Measurements from ENCODE around the gene GSN.
A peak's percentile ranks its signal among the peaks of the same experiment; 100 is the strongest.

The GSN gene

DNA sequence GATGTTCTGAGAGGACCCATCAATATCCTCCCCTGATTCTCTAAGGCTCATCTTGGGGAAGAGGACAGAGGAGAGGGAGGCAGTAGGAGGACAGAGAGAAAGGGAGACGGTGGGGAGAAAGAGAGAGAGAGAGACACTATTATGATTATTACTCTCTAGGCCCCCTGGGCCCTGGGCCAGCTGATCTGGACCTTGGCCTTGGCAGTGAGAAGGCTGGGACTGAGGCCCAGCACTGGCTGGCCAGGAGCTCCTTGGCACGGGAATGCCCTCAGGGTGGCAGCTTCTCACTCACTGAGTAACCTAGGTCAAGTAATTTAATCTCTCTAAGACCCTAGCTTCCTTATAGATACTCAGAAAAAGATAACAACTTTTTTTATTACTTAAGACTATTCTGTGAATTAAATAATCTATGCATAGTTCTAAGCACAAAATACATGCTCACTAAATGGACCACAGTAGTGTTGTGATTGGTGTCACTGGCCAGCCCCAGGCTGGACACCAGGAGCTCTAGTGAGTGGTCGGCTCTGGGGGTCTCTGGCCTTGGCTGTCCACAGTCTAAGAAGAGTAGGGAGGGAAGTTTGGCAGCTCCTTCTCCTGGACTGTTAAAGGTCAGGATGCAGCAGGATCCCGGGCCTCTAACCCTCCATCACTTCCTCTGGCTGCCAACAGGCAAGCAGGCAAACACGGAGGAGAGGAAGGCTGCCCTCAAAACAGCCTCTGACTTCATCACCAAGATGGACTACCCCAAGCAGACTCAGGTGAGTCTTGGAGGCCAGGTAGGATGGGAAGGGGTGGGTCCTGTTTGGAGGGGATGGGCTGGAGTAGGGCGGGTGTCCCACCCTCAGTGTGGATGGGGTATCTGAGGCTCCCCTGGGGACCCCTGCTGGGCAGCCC lies 50.0 kb downstream of the GSN start:
- peaks cover 22 to 24% of the 10 kb centered on the region in 2 donors for H3K4me1 Mint-ChIP-seq (ENCODE audit: low read depth in 2 of 2)
- H3K27ac Mint-ChIP-seq: no peak overlapping the region

DNA sequence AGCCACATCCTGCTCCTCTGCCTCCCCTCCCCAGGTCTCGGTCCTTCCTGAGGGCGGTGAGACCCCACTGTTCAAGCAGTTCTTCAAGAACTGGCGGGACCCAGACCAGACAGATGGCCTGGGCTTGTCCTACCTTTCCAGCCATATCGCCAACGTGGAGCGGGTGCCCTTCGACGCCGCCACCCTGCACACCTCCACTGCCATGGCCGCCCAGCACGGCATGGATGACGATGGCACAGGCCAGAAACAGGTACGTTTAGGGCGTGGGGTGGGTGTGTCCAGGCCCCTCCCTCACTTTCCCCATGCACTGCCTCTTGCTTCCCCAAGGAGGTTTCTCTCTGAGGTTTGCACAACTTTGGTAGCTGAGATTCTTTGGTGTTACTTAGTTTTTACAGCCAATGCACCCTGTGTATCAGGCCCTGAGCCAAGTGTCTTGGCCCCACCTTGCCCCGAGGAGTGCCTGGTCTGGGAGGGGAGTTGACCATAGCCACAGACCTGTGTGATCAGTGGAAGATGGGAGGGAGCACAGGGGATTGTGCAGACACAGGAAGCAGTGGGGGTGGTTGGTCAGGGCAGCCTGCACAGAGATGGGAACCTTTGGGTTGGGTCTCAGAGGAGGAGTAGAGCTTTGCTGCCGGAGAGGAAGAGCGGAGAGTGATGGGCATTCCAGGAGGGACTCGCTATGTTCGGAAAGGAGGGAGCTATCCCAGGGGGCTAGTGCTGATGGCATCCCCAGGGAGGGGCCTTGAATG lies 50.8 kb downstream of the GSN start:
- no peak for DNase-seq
- H3K27me3 Mint-ChIP-seq: no peaks in the 10 kb centered on the region
- H3K4me1 Mint-ChIP-seq (ENCODE audit: low read depth in 2 of 2): peaks cover 23 to 26% of the 10 kb centered on the region in 2 donors
- peaks cover 15% of the 10 kb centered on the region for H3K36me3 Mint-ChIP-seq (ENCODE audit: insufficient read depth)
- no peaks in the 10 kb centered on the region for H3K9me3 Mint-ChIP-seq
- ATAC-seq (replicated peaks): no peak
- no peak overlapping the region for H3K4me3 Mint-ChIP-seq
- H3K27ac Mint-ChIP-seq: no peak overlapping the region

More for the DNA sequence above, 50.0 kb downstream of the GSN start:
- Mint-ChIP-seq H3K36me3 (ENCODE audit: insufficient read depth) (peaks cover 11% of the 10 kb centered on the region), H3K4me3 (no peak overlapping the region), H3K27me3 (no peaks in the 10 kb centered on the region), H3K9me3 (no peaks in the 10 kb centered on the region)
- no peak for ATAC-seq (replicated peaks)
- DNase-seq: no peak

DNA sequence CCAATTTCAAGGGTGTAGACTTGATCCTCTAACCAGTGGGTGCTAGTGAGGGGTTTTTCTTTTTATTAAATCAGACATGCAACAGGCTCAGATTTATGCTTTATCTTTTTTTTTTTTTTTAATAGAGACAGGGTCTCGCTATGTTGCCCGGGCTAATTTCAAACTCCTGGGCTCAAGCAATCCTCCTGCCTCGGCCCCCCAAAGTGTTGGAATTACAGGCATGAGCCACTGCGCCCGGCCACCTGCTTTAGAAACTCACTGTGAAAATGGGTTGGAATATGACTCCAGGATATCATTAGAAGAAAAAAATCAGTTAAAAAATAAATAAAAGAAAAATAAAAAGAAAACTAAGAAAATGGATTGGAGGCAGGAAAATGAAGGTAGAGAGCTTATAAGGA lies 51.4 kb downstream of the GSN start:
- Mint-ChIP-seq H3K4me1 (ENCODE audit: low read depth in 2 of 2) (peaks cover 23 to 27% of the 10 kb centered on the region in 2 donors), H3K9me3 (no peaks in the 10 kb centered on the region), H3K36me3 (ENCODE audit: insufficient read depth) (peaks cover 15% of the 10 kb centered on the region), H3K4me3 (no peak overlapping the region), H3K27me3 (no peaks in the 10 kb centered on the region), H3K27ac (no peak overlapping the region)
- DNase-seq (no peak), ATAC-seq (replicated peaks) (no peak)

DNA sequence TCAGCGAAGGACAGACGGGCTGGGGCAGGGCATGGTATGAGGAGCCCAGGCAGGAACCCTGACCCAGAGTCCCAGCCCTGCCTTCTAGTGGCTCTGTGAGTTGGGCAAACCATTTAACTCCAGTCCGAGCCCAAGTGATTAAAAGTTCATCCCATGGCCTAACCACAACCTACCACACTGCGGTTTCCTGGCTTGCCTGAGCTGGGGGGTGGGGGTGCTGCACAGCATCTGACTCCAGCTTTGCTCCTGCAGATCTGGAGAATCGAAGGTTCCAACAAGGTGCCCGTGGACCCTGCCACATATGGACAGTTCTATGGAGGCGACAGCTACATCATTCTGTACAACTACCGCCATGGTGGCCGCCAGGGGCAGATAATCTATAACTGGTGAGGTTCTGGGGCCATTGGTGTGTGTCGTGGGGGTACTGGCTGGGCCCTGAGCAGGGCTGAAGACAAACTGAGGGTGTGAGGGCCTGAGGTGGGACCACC lies 53.1 kb downstream of the GSN start:
- H3K9me3 Mint-ChIP-seq: no peaks in the 10 kb centered on the region
- peaks cover 15% of the 10 kb centered on the region for H3K36me3 Mint-ChIP-seq (ENCODE audit: insufficient read depth)
- no peak overlapping the region for H3K27ac Mint-ChIP-seq
- peak overlapping the region; percentile 75 to 76 for H3K4me3 Mint-ChIP-seq
- ATAC-seq (replicated peaks): peak; percentile 36
- DNase-seq: peak in 1 of 3 experiments; percentile 21
- peaks cover 31 to 39% of the 10 kb centered on the region in 2 donors for H3K4me1 Mint-ChIP-seq (ENCODE audit: low read depth in 2 of 2)
- H3K27me3 Mint-ChIP-seq: no peaks in the 10 kb centered on the region

DNA sequence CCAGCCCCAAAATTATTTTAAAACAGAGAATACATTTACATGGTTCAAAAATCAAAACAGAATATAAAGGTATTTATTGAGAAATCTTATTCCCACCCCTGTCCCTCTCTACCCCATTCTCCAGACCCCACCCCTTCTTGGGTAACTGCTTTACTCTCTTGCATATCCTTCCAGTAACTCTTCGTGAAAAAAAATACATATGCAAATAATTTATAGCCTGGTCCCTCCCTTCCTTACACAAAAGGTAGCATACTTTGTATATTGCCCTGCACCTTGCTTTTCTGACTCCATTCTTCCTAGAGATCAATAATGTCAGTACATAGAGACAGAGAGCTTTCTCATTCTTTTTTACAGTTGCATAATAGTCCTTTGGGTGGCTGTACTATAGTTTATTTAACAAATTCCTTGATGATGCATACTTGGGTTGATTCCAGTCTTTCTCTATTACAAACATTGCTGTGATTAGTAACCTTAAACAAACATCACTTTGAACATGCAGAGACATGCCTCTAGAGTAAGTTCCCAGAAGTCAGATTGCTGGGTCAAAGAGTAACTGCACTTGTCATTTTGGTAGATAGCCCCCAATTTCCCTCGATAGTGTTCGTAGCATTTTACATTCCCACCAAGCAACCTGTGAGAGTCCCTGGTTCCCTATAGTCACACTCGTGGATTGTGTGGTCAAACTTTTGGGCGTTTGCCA lies 54.2 kb downstream of the GSN start:
- Mint-ChIP-seq H3K4me3 (no peak overlapping the region), H3K27me3 (no peaks in the 10 kb centered on the region), H3K9me3 (no peaks in the 10 kb centered on the region), H3K4me1 (ENCODE audit: low read depth in 2 of 2) (peaks cover 31 to 39% of the 10 kb centered on the region in 2 donors), H3K36me3 (ENCODE audit: insufficient read depth) (peaks cover 11% of the 10 kb centered on the region), H3K27ac (no peak overlapping the region)
- no peak for ATAC-seq (replicated peaks)
- no peak for DNase-seq

DNA sequence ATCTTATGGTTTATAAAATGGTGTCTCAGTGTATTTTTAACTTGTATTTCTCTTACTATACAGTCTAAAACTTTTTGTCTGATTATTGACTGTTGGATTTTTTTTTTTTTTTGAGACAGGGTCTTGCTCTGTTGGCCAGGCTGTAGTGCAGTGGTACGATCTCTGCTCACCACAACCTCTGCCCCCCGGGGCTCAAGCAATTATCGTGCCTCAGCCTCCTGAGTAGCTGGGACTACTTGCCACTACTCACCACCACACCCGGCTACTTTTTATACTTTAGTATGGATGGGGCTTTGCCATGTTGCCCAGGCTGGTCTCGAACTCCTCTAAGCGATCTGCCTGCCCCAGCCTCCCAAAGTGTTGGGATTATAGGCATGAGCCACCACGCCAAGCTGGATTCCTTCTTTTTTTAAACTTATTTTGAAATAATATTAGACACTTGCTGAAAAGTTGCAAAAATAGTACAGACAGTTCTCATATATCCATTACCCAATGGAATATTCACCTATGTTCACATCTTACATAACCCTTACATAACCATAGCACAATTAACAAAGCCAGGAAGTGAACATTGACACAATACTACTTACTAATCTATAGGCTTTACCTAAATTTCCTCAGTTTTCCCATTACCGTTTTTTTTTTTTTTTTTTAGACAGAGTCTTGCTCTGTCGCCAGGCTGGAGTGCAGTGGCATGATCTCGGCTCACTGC lies 54.9 kb downstream of the GSN start:
- peaks cover 31 to 39% of the 10 kb centered on the region in 2 donors for H3K4me1 Mint-ChIP-seq (ENCODE audit: low read depth in 2 of 2)
- no peaks in the 10 kb centered on the region for H3K9me3 Mint-ChIP-seq
- no peak for DNase-seq
- ATAC-seq (replicated peaks): no peak
- H3K36me3 Mint-ChIP-seq (ENCODE audit: insufficient read depth): peaks cover 10% of the 10 kb centered on the region
- peak overlapping the region in 1 of 2 donors; percentile 27 for H3K4me3 Mint-ChIP-seq
- no peak overlapping the region for H3K27ac Mint-ChIP-seq
- no peaks in the 10 kb centered on the region for H3K27me3 Mint-ChIP-seq

DNA sequence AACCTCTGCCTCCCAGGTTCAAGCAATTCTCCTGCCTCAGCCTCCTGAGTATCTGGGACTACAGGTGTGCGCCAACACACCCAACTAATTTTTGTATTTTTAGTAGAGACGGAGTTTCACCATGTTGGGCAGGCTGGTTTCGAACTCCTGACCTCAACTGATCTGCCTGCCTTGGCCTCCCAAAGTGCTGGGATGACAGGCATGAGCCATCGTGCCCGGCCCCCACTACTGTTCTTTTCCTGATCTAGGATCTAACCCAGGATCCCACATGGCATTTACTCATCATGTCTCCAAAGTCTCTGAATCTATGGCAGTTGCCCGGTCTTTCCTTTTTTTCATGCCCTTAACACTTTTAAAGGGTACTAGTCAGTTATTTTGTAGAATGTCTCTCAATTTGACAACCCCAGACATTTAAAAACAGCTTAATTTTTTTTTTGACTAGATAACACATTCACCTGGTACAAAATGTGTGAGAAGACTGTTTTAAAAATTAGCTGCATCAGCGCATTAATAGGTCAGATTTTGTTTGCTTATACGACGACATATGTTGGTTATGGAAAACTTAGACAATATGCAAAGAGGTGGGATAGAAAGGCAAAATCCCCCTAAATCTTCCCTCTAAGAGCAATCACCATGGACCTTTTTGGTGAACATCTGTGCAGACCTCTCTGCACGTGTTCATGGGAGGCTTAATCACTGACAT lies 55.6 kb downstream of the GSN start:
- no peak for DNase-seq
- Mint-ChIP-seq H3K9me3 (no peaks in the 10 kb centered on the region), H3K4me3 (no peak overlapping the region), H3K27me3 (no peaks in the 10 kb centered on the region), H3K27ac (no peak overlapping the region), H3K36me3 (ENCODE audit: insufficient read depth) (peaks cover 10% of the 10 kb centered on the region), H3K4me1 (ENCODE audit: low read depth in 2 of 2) (peaks cover 31 to 39% of the 10 kb centered on the region in 2 donors)
- no peak for ATAC-seq (replicated peaks)

DNA sequence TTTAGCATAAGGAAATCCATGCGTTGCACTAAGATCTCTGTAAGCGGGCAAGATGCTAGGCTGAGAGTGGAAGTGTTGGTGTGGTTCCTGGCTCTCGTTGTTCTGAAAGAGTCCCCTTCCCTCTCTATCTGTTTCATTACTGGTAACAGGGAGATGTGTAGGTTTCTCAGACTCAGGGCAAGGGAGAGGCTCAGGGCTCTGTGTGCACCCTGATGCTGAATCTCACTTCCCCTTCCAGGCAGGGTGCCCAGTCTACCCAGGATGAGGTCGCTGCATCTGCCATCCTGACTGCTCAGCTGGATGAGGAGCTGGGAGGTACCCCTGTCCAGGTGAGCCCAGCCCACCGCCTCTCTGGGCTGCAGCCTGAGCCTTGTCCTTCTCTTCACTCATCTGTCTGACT lies 56.4 kb downstream of the GSN start:
- peaks cover 31 to 39% of the 10 kb centered on the region in 2 donors for H3K4me1 Mint-ChIP-seq (ENCODE audit: low read depth in 2 of 2)
- no peak overlapping the region for H3K4me3 Mint-ChIP-seq
- H3K27ac Mint-ChIP-seq: no peak overlapping the region
- no peaks in the 10 kb centered on the region for H3K9me3 Mint-ChIP-seq
- DNase-seq (no peak), ATAC-seq (replicated peaks) (no peak)
- peaks cover 12% of the 10 kb centered on the region for H3K36me3 Mint-ChIP-seq (ENCODE audit: insufficient read depth)
- H3K27me3 Mint-ChIP-seq: no peaks in the 10 kb centered on the region

DNA sequence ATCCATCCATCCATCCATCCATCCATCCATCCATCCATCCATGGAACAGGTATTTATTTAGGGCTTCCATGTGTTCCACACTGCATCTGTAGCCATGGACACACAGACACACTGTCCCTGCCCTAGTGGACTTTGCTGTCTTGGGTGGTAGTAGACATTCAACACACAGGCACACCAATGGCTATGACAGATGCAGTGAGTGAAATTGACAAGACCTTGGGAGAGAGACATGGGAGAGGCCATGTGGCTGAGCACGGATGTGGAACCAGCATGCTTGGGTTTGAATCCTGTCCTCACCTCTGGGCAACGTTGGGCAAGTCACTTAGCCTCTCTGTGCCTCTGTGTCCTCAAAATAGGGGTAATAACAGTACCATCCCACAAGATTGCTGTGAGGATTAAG lies 56.8 kb downstream of the GSN start:
- Mint-ChIP-seq H3K4me1 (ENCODE audit: low read depth in 2 of 2) (peaks cover 31 to 39% of the 10 kb centered on the region in 2 donors), H3K27me3 (no peaks in the 10 kb centered on the region), H3K36me3 (ENCODE audit: insufficient read depth) (peaks cover 12% of the 10 kb centered on the region), H3K27ac (peak overlapping the region; percentile 35 to 60), H3K9me3 (no peaks in the 10 kb centered on the region), H3K4me3 (no peak overlapping the region)
- no peak for DNase-seq
- no peak for ATAC-seq (replicated peaks)

DNA sequence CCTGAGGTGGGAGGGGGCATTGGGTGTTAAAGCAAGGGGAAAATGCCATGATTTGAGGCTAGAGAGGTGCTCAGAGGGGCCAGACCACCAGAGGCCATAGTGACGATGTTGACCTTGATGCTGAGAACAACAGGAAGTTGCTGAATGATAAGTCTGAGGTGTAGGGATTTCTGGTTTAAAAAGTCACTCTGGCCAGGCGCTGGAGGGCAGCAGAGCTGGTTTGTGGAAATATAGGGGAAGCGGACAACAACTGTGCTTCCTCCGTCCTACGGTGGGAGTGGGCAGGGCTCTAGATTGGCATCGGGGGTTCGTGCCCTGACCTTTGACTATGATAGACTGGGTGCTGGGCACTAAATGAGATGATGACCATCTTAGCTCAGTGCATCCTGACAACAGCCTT lies 57.4 kb downstream of the GSN start:
- Mint-ChIP-seq H3K4me1 (ENCODE audit: low read depth in 2 of 2) (peaks cover 27 to 35% of the 10 kb centered on the region in 2 donors), H3K9me3 (no peaks in the 10 kb centered on the region), H3K27me3 (no peaks in the 10 kb centered on the region), H3K36me3 (ENCODE audit: insufficient read depth) (peaks cover 9% of the 10 kb centered on the region), H3K4me3 (no peak overlapping the region), H3K27ac (peak overlapping the region; percentile 35 to 60)
- ATAC-seq (replicated peaks) (no peak), DNase-seq (no peak)

DNA sequence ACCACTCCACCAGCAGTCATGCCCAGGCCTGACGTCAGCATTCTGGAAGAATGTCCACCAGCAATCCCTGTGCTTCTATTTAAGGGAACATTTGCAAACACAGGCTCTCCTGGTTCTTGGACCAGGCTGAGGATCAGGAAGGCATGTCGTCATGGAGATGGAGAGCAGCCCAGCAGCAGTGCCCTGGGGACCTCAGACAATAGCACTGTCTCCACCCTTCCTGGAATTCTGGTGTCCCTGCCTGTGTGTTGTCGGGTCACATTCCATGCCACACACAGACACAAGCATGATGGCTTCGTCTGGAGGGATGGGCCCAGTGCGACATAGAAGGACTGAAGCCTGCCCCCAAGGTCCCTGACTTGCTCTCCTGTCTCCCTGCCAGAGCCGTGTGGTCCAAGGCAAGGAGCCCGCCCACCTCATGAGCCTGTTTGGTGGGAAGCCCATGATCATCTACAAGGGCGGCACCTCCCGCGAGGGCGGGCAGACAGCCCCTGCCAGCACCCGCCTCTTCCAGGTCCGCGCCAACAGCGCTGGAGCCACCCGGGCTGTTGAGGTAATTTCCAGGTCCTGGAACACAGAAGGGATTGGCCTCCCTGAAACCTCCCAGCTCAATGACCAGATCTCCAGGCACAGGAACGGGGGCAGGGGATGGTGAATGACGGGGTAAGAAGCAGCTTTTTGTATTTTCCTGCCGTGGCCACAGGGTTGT lies 58.3 kb downstream of the GSN start:
- Mint-ChIP-seq H3K27ac (no peak overlapping the region), H3K9me3 (no peaks in the 10 kb centered on the region), H3K36me3 (ENCODE audit: insufficient read depth) (peaks cover 13% of the 10 kb centered on the region), H3K4me3 (no peak overlapping the region), H3K27me3 (no peaks in the 10 kb centered on the region), H3K4me1 (ENCODE audit: low read depth in 2 of 2) (peaks cover 23 to 27% of the 10 kb centered on the region in 2 donors)
- ATAC-seq (replicated peaks) (no peak), DNase-seq (no peak)
